Breast epithelium (tissue), 4 donors: ENCODE data around the gene ESYT1. TPM values are rescaled to one million over a fixed set of nuclear protein-coding genes. Genes with fewer than 3 reads are reported as not detected.

ENCODE experiments used
- DNase-seq, 2 donors: peaks; one replicate each; pipeline ENCODE4 v3.0.0-alpha.2; 2019; ENCODE audit warnings: low spot score in 2 of 2
- H3K27ac ChIP-seq, 2 donors: fragments of 200-600 bp; sonication (generic) in 1 of 2; one replicate each; pipeline ENCODE4 v1.5.1; 2016 to 2019; ENCODE audit warnings: mild to moderate bottlenecking in 1 of 2
- H3K27me3 ChIP-seq, 2 donors: fragments of 200-600 bp; sonication (generic) in 1 of 2; one replicate each; pipeline versions ENCODE4 v1.5.1 to v1.6.0; 2017 to 2019; ENCODE audit warnings: control low read depth in 1 of 2, mild to moderate bottlenecking in 1 of 2
- H3K36me3 ChIP-seq: fragments of 200-600 bp; one replicate; pipeline ENCODE4 v1.5.1; 2019
- H3K4me1 ChIP-seq, 2 donors: fragments of 200-600 bp; sonication (generic); one replicate each; pipeline ENCODE4 v1.5.1; 2016 to 2019; ENCODE audit warnings: control low read depth in 1 of 2
- H3K4me3 ChIP-seq, 3 donors: fragments of 200-600 bp; sonication (generic); 1 replicate in 2 of 3; 2 replicates in 1 of 3; pipeline ENCODE4 v1.5.1; 2016 to 2019; ENCODE audit warnings: mild to moderate bottlenecking in 3 of 3, moderate library complexity in 2 of 3
- H3K9me3 ChIP-seq, 2 donors: fragments of 200-600 bp; sonication (generic) in 1 of 2; one replicate each; pipeline ENCODE4 v1.5.1; 2016 to 2019; ENCODE audit warnings: control low read depth in 1 of 2
- CTCF ChIP-seq, 3 donors: fragments of 450-650 bp; IDR thresholded peaks; one replicate each; pipeline ENCODE4 v1.5.1; 2016 to 2017; ENCODE audit warnings: antibody characterized with exemption in 3 of 3, mild to moderate bottlenecking in 3 of 3, moderate library complexity in 3 of 3
- POLR2A ChIP-seq: fragments of 450-650 bp; IDR thresholded peaks from one replicate; pipeline ENCODE4 v1.6.1; 2016; ENCODE audit warnings: antibody characterized with exemption, mild to moderate bottlenecking, moderate library complexity
- POLR2AphosphoS5 ChIP-seq, 3 donors: sonication (generic); formaldehyde crosslinking; IDR thresholded peaks; one replicate each; pipeline ENCODE4 v1.6.1; 2017; ENCODE audit warnings: antibody characterized with exemption in 3 of 3
- intact Hi-C: fragments of 100-400 bp; cut with DNase I; formaldehyde crosslinking; loops from one replicate; pipeline ENCODE4 v1.15.1; 2023; ENCODE audit warnings: low total_unique reads
- total RNA-seq, 3 donors: library from RNA; depleted of rRNA; stranded (reverse); fragments of >200 nt; gene quantifications; one replicate each; pipeline ENCODE4 v1.1.0, GENCODE V29; 2016

The ESYT1 gene
- total RNA-seq, 3 donors from 2014 or later = 132 to 243 (median 146) TPM

DNA sequence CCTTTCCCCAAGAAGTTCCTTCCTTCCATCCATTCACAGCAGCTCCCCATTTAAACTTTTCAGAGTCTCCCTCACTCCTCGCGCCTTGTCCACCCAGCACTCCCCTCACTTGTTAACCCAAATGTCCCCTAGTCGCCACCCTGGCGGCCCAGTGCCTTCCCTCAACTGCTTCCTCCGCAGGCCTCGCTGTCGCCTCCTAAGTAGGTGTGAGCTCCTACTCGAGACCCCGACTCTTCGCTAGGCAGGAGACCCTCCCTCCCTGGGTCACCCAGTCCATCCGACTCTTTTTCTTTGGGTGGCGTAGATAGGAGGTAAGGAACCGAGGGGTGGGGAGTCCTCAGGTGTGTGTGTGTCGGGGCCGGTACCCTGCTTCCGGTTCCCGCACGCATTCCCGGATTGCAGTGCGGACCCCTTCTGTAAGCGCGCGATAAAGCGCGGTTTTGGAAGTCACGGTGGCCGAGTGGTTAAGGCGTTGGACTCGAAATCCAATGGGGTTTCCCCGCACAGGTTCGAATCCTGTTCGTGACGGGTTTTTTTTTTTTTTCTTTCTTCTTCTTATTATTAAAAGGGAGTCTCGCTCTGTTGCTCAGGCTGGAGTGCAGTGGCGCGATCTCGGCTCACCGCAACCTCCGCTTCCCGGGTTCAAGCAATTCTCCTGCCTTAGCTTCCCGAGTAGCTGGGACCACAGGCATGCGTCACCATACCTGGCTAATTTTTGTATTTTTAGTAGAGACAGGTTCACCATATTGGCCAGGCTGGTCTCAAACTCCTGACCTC lies 62.0 kb downstream of the ESYT1 start:
- intact Hi-C loops = loop anchor here (1.0 to 5.0 kb wide), 3 partner anchors 18 to 63 kb away; partner anchors contain the start of genes ESYT1 and NABP2
- Histone ChIP-seq H3K27me3 (no peaks in the 10 kb centered on the region), H3K36me3 (no peaks in the 10 kb centered on the region), H3K9me3 (no peaks in the 10 kb centered on the region), H3K27ac (peak overlapping the region; percentile 93 to 96), H3K4me3 (peak overlapping the region; percentile 78 to 94 (median 92)), H3K4me1 (peaks cover 0 to 13% of the 10 kb centered on the region in 2 donors)
- DNase-seq = peak; percentile 82 to 88
- TF ChIP-seq POLR2AphosphoS5 (IDR thresholded peaks at IDR 0.05) (peak; percentile 54 to 86 (median 64)), CTCF (IDR thresholded peaks at IDR 0.05) (peak in 1 of 3 donors; percentile 39), POLR2A (no peak)

- DNase-seq = no peak
- H3K27ac ChIP-seq = peak overlapping the region; percentile 93 to 96
Measured at GRCh38 chr12:56190695-56191155, 62.7 kb downstream of the ESYT1 start.

DNA sequence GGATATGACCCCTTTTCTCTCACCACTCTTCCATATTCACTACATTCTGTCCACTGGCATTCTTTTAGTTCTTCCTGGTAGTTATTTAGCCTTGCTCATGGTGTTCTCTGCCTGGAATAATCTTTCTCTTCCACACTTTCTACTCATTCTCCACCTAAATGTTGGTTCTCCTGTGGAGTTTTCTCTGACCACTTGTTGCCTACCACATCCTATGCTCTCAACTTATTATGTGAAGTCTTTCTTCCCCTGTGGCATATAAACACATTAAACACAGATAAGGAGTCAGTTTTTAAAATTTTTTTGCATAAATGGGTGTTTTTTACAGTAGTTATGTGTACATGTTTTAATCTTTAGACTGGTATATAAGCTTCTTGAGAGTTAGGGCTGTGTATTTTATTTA lies 64.5 kb downstream of the ESYT1 start:
- H3K4me1 ChIP-seq = peaks cover 0 to 8% of the 10 kb centered on the region in 2 donors
- no peaks in the 10 kb centered on the region for H3K9me3 ChIP-seq
- no peaks in the 10 kb centered on the region for H3K27me3 ChIP-seq
- DNase-seq = no peak
- intact Hi-C loops = no loop called here
- H3K4me3 ChIP-seq = no peak overlapping the region
- no peaks in the 10 kb centered on the region for H3K36me3 ChIP-seq
- TF ChIP-seq CTCF (IDR thresholded peaks at IDR 0.05) = no peak
- H3K27ac ChIP-seq = no peak overlapping the region

More at GRCh38 chr12:56190695-56191155, 62.7 kb downstream of the ESYT1 start:
- Histone ChIP-seq H3K36me3 (no peaks in the 10 kb centered on the region), H3K4me3 (peak overlapping the region; percentile 78 to 94 (median 92)), H3K9me3 (no peaks in the 10 kb centered on the region), H3K27me3 (no peaks in the 10 kb centered on the region), H3K4me1 (peaks cover 0 to 13% of the 10 kb centered on the region in 2 donors)
- TF ChIP-seq POLR2AphosphoS5 (IDR thresholded peaks at IDR 0.05) (no peak), POLR2A (no peak), CTCF (IDR thresholded peaks at IDR 0.05) (no peak)
- intact Hi-C loops = loop anchor here (1.0 to 2.0 kb wide), 2 partner anchors 18 to 34 kb away; partner anchors contain the start of gene NABP2

GRCh38 chr12:56193025-56193578 lies 65.0 kb downstream of the ESYT1 start:
- H3K27ac ChIP-seq = no peak overlapping the region
- H3K27me3 ChIP-seq = no peaks in the 10 kb centered on the region
- H3K4me1 ChIP-seq = peaks cover 0 to 3% of the 10 kb centered on the region in 2 donors
- TF ChIP-seq POLR2A (no peak), CTCF (IDR thresholded peaks at IDR 0.05) (peak; percentile 76 to 86 (median 80)), POLR2AphosphoS5 (IDR thresholded peaks at IDR 0.05) (peak in 1 of 3 donors; percentile 21)
- intact Hi-C loops = no loop called here
- no peaks in the 10 kb centered on the region for H3K9me3 ChIP-seq
- no peaks in the 10 kb centered on the region for H3K36me3 ChIP-seq
- H3K4me3 ChIP-seq = no peak overlapping the region
- DNase-seq = peak in 1 of 2 donors; percentile 72

Other genes starting within 250 kb of the ESYT1 start
- gene PYM1, start 200.4 kb upstream of the ESYT1 start, total RNA-seq = 10 to 100 TPM; 25.9 to 38.1 (median 33.0) TPM
- gene DGKA, start 197.1 kb upstream of the ESYT1 start, total RNA-seq = 10 to 100 TPM; 25.1 to 50.5 (median 44.2) TPM
- 10 to 100 TPM in 1 of 3 donors, 1 to 10 TPM in 2; 4.7 to 18.7 (median 7.4) TPM for gene PMEL, start 162.2 kb upstream of the ESYT1 start, total RNA-seq
- 10 to 100 TPM in 2 of 3 donors, 1 to 10 TPM in 1; 8.2 to 27.2 (median 27.1) TPM for gene CDK2, start 161.4 kb upstream of the ESYT1 start, total RNA-seq
- gene RAB5B, start 154.2 kb upstream of the ESYT1 start, total RNA-seq = 10 to 100 TPM; 74.9 to 98.8 (median 75.7) TPM
- 10 to 100 TPM; 24.6 to 30.2 (median 29.9) TPM for gene SUOX, start 131.0 kb upstream of the ESYT1 start, total RNA-seq
- gene IKZF4, start 107.2 kb upstream of the ESYT1 start, total RNA-seq = 1 to 10 TPM; 2.9 to 4.6 (median 4.2) TPM
- 1,000 to 10,000 TPM in 1 of 3 donors, 100 to 1,000 TPM in 2; 557 to 1,840 (median 572) TPM for gene RPS26, start 86.3 kb upstream of the ESYT1 start, total RNA-seq
- gene ERBB3, start 48.1 kb upstream of the ESYT1 start, total RNA-seq = 100 to 1,000 TPM in 2 of 3 donors, under 1 TPM in 1; 0.48 to 187 (median 119) TPM
- 100 to 1,000 TPM in 2 of 3 donors, 10 to 100 TPM in 1; 94.4 to 134 (median 116) TPM for gene PA2G4, start 23.7 kb upstream of the ESYT1 start, total RNA-seq
- 1,000 to 10,000 TPM; 3,675 to 5,580 (median 4,429) TPM for gene RPL41, start 11.6 kb upstream of the ESYT1 start, total RNA-seq
- gene ZC3H10, start 10.0 kb upstream of the ESYT1 start, total RNA-seq = 1 to 10 TPM; 3.6 to 4.8 (median 4.7) TPM
- gene MYL6B, start 24.3 kb downstream of the ESYT1 start, total RNA-seq = 10 to 100 TPM; 29.6 to 52.8 (median 43.2) TPM
- 1,000 to 10,000 TPM; 1,725 to 2,481 (median 1,981) TPM for gene MYL6, start 30.1 kb downstream of the ESYT1 start, total RNA-seq
- gene SMARCC2, start 61.2 kb downstream of the ESYT1 start, total RNA-seq = 100 to 1,000 TPM; 105 to 114 (median 106) TPM
- 10 to 100 TPM; 64.4 to 86.6 (median 81.3) TPM for gene RNF41, start 93.7 kb downstream of the ESYT1 start, total RNA-seq
- gene NABP2, start 96.1 kb downstream of the ESYT1 start, total RNA-seq = 10 to 100 TPM; 24.7 to 31.2 (median 27.5) TPM
- under 1 TPM in 1 of 3 donors, not detected in 2; 0.98 TPM for gene SLC39A5, start 101.8 kb downstream of the ESYT1 start, total RNA-seq
- gene ANKRD52, start 130.1 kb downstream of the ESYT1 start, total RNA-seq = 10 to 100 TPM; 12.8 to 18.4 (median 14.9) TPM
- gene COQ10A, start 138.7 kb downstream of the ESYT1 start, total RNA-seq = 10 to 100 TPM; 18.7 to 23.7 (median 18.7) TPM
- gene CS, start 172.1 kb downstream of the ESYT1 start, total RNA-seq = 100 to 1,000 TPM in 2 of 3 donors, 10 to 100 TPM in 1; 79.2 to 132 (median 103) TPM
- gene CNPY2, start 187.7 kb downstream of the ESYT1 start, total RNA-seq = 10 to 100 TPM; 69.9 to 86.1 (median 85.9) TPM
- 10 to 100 TPM; 44.3 to 84.4 (median 54.1) TPM for gene PAN2, start 205.7 kb downstream of the ESYT1 start, total RNA-seq
- gene IL23A, start 210.6 kb downstream of the ESYT1 start, total RNA-seq = under 1 TPM in 1 of 3 donors, not detected in 2; 0.88 TPM
- 100 to 1,000 TPM; 198 to 207 (median 198) TPM for gene STAT2, start 231.8 kb downstream of the ESYT1 start, total RNA-seq
- not detected for gene APOF, start 234.6 kb downstream of the ESYT1 start, total RNA-seq